Esophagus (tissue), 2 donors: ENCODE results near the gene PRDM10. TPM values are rescaled to one million over a fixed set of nuclear protein-coding genes. Genes with fewer than 3 reads are reported as not detected.

Source experiments
- H3K27ac ChIP-seq, 2 donors: one replicate each; pipeline ENCODE4 v1.5.1; 2013; ENCODE audit warnings: low read depth in 2 of 2, mild to moderate bottlenecking in 2 of 2, inconsistent platforms in 1 of 2, low read length in 1 of 2, moderate library complexity in 1 of 2
- H3K27me3 ChIP-seq, 2 donors: one replicate each; pipeline ENCODE4 v1.6.1; 2013; ENCODE audit warnings: low read length in 2 of 2, control low read depth in 1 of 2, mild to moderate bottlenecking in 1 of 2; ENCODE audit not compliant: insufficient read depth in 2 of 2, control insufficient read depth in 1 of 2
- H3K36me3 ChIP-seq, 2 donors: one replicate each; pipeline ENCODE4 v1.6.1; 2013; ENCODE audit warnings: low read length in 1 of 2; ENCODE audit not compliant: control insufficient read depth in 2 of 2, insufficient read depth in 2 of 2
- H3K4me1 ChIP-seq, 2 donors: one replicate each; pipeline ENCODE4 v1.6.1; 2013; ENCODE audit warnings: low read length in 1 of 2; ENCODE audit not compliant: control insufficient read depth in 2 of 2, insufficient read depth in 2 of 2
- H3K4me3 ChIP-seq, 2 donors: one replicate each; pipeline ENCODE4 v1.5.1; 2013; ENCODE audit warnings: low read length in 2 of 2, mild to moderate bottlenecking in 2 of 2, low read depth in 1 of 2, moderate library complexity in 1 of 2
- H3K9me3 ChIP-seq, 2 donors: one replicate each; pipeline ENCODE4 v1.6.1; 2013; ENCODE audit warnings: mild to moderate bottlenecking in 2 of 2, low read depth in 1 of 2, low read length in 1 of 2, moderate library complexity in 1 of 2; ENCODE audit not compliant: control insufficient read depth in 2 of 2, insufficient read depth in 1 of 2
- WGBS, 2 donors: extraction: QIAGEN DNeasy Blood & Tissue Kit; methylation state at CpG; one replicate each; pipeline ENCODE4 v1.1.7; 2013; 5-methylcytosine and 5-hydroxymethylcytosine counted together
- polyA plus RNA-seq, 2 donors: library from polyadenylated mRNA; stranded (reverse); fragments of 200-250 nt; gene quantifications; one replicate each; pipeline ENCODE4 v1.2.3, GENCODE V29; 2013
- donor health status: healthy with polysubstance abuse.
- donor health status: Bipolar disorder and iron deficiency.

The PRDM10 gene
- polyA plus RNA-seq, 2 donors = 2.6 to 3.8 TPM

- H3K27ac ChIP-seq = no peak overlapping the region
- H3K36me3 ChIP-seq = peaks cover 0 to 10% of the 10 kb centered on the region in 2 donors
- no peaks in the 10 kb centered on the region for H3K4me1 ChIP-seq
- H3K9me3 ChIP-seq = no peaks in the 10 kb centered on the region
- H3K27me3 ChIP-seq = no peaks in the 10 kb centered on the region
- 97% methylated on average over 18 of the region's 18 CpGs for WGBS, 2 donors
- no peak overlapping the region for H3K4me3 ChIP-seq
Measured at GRCh38 chr11:129944696-129945095, 57.9 kb downstream of the PRDM10 start.

GRCh38 chr11:129943036-129943435, 59.6 kb downstream of the PRDM10 start:
- no peaks in the 10 kb centered on the region for H3K4me1 ChIP-seq
- H3K27ac ChIP-seq = no peak overlapping the region
- H3K4me3 ChIP-seq = no peak overlapping the region
- peaks cover 0 to 17% of the 10 kb centered on the region in 2 donors for H3K36me3 ChIP-seq
- no peaks in the 10 kb centered on the region for H3K27me3 ChIP-seq
- H3K9me3 ChIP-seq = no peaks in the 10 kb centered on the region

- Histone ChIP-seq H3K36me3 (peaks cover 0 to 7% of the 10 kb centered on the region in 2 donors), H3K27me3 (no peaks in the 10 kb centered on the region), H3K4me3 (no peak overlapping the region), H3K9me3 (no peaks in the 10 kb centered on the region), H3K27ac (no peak overlapping the region), H3K4me1 (no peaks in the 10 kb centered on the region)
- 90 to 93% methylated on average over 4 of the region's 4 CpGs for WGBS, 2 donors
Measured at GRCh38 chr11:129939510-129939909, 63.1 kb downstream of the PRDM10 start.

GRCh38 chr11:129938764-129939163, 63.9 kb downstream of the PRDM10 start:
- Histone ChIP-seq H3K4me3 (no peak overlapping the region), H3K27ac (no peak overlapping the region), H3K4me1 (no peaks in the 10 kb centered on the region), H3K36me3 (peaks cover 0 to 11% of the 10 kb centered on the region in 2 donors), H3K9me3 (no peaks in the 10 kb centered on the region), H3K27me3 (no peaks in the 10 kb centered on the region)
- 83 to 85% methylated on average over 5 of the region's 5 CpGs for WGBS, 2 donors

GRCh38 chr11:129937592-129938238, 64.9 kb downstream of the PRDM10 start:
- Histone ChIP-seq H3K36me3 (peaks cover 0 to 11% of the 10 kb centered on the region in 2 donors), H3K4me1 (no peaks in the 10 kb centered on the region), H3K27me3 (no peaks in the 10 kb centered on the region), H3K9me3 (no peaks in the 10 kb centered on the region), H3K27ac (no peak overlapping the region), H3K4me3 (no peak overlapping the region)
- 94 to 96% methylated on average over 4 of the region's 4 CpGs for WGBS, 2 donors

- peaks cover 0 to 14% of the 10 kb centered on the region in 2 donors for H3K36me3 ChIP-seq
- no peak overlapping the region for H3K4me3 ChIP-seq
- H3K4me1 ChIP-seq = no peaks in the 10 kb centered on the region
- no peaks in the 10 kb centered on the region for H3K27me3 ChIP-seq
- WGBS, 2 donors = 81 to 92% methylated on average over 3 of the region's 3 CpGs
- H3K27ac ChIP-seq = no peak overlapping the region
- H3K9me3 ChIP-seq = no peaks in the 10 kb centered on the region
Measured at GRCh38 chr11:129935723-129936122, 66.9 kb downstream of the PRDM10 start.

GRCh38 chr11:129933891-129934290, 68.7 kb downstream of the PRDM10 start:
- Histone ChIP-seq H3K9me3 (no peaks in the 10 kb centered on the region), H3K36me3 (peaks cover 0 to 9% of the 10 kb centered on the region in 2 donors), H3K4me3 (no peak overlapping the region), H3K4me1 (no peaks in the 10 kb centered on the region), H3K27ac (no peak overlapping the region), H3K27me3 (no peaks in the 10 kb centered on the region)
- WGBS, 2 donors = 92 to 98% methylated on average over 9 of the region's 9 CpGs

GRCh38 chr11:129933262-129933661, 69.4 kb downstream of the PRDM10 start:
- Histone ChIP-seq H3K36me3 (peaks cover 3 to 7% of the 10 kb centered on the region in 2 donors), H3K27me3 (no peaks in the 10 kb centered on the region), H3K4me3 (no peak overlapping the region), H3K9me3 (no peaks in the 10 kb centered on the region), H3K4me1 (no peaks in the 10 kb centered on the region), H3K27ac (no peak overlapping the region)
- 85 to 90% methylated on average over 1 of the region's 1 CpG for WGBS, 2 donors

- H3K4me3 ChIP-seq = no peak overlapping the region
- no peaks in the 10 kb centered on the region for H3K27me3 ChIP-seq
- H3K9me3 ChIP-seq = no peaks in the 10 kb centered on the region
- H3K36me3 ChIP-seq = peaks cover 3 to 7% of the 10 kb centered on the region in 2 donors
- no peaks in the 10 kb centered on the region for H3K4me1 ChIP-seq
- WGBS, 2 donors = 51 to 71% methylated on average over 7 of the region's 7 CpGs
- H3K27ac ChIP-seq = no peak overlapping the region
Measured at GRCh38 chr11:129932381-129933067, 70.1 kb downstream of the PRDM10 start.

- no peak overlapping the region for H3K27ac ChIP-seq
- H3K9me3 ChIP-seq = no peaks in the 10 kb centered on the region
- H3K4me1 ChIP-seq = no peaks in the 10 kb centered on the region
- no peak overlapping the region for H3K4me3 ChIP-seq
- WGBS, 2 donors = 87 to 94% methylated on average over 13 of the region's 13 CpGs
- H3K27me3 ChIP-seq = no peaks in the 10 kb centered on the region
- peaks cover 3 to 7% of the 10 kb centered on the region in 2 donors for H3K36me3 ChIP-seq
Measured at GRCh38 chr11:129930743-129931142, 71.9 kb downstream of the PRDM10 start.
